HepG2 (cell line): ENCODE results near the gene UNC5A. TPM values are rescaled to one million over a fixed set of nuclear protein-coding genes. Genes with fewer than 3 reads are reported as not detected.

Experiments
- ATF1 ChIP-seq: IDR thresholded peaks from 2 replicates; pipeline ENCODE4 v1.6.1; 2016; ENCODE audit warnings: mild to moderate bottlenecking, control low read depth
- DPF2 ChIP-seq: sonication (generic); formaldehyde crosslinking; IDR thresholded peaks from 2 replicates; pipeline ENCODE4 v1.4.0; 2020; ENCODE audit warnings: mild to moderate bottlenecking, low read depth, missing genetic modification reagents, borderline replicate concordance
- E2F2 ChIP-seq: sonication (generic); formaldehyde crosslinking; IDR thresholded peaks from 2 replicates; pipeline ENCODE4 v1.4.0; 2020; ENCODE audit warnings: missing genetic modification reagents, borderline replicate concordance
- KLF6 ChIP-seq: IDR thresholded peaks from 2 replicates; pipeline ENCODE4 v1.8.0; 2016; ENCODE audit warnings: missing biosample characterization, missing genetic modification reagents
- NCOA2 ChIP-seq: sonication (generic); formaldehyde crosslinking; IDR thresholded peaks from 2 replicates; pipeline ENCODE4 v1.8.0; 2022; ENCODE audit warnings: inconsistent platforms
- PITX1 ChIP-seq: sonication (generic); formaldehyde crosslinking; IDR thresholded peaks from 2 replicates; pipeline ENCODE4 v1.5.1; 2020; ENCODE audit warnings: mild to moderate bottlenecking, missing genetic modification reagents
- RARG ChIP-seq: sonication (generic); formaldehyde crosslinking; IDR thresholded peaks from 2 replicates; pipeline ENCODE4 v1.4.0; 2020; ENCODE audit warnings: low read depth, mild to moderate bottlenecking, missing genetic modification reagents
- SSRP1 ChIP-seq: IDR thresholded peaks from 2 replicates; pipeline ENCODE4 v1.6.1; 2016; ENCODE audit warnings: control low read depth
- SUZ12 ChIP-seq: fragments of 150-350 bp; IDR thresholded peaks from 2 replicates; pipeline ENCODE4 v1.6.1; 2014; ENCODE audit warnings: low read depth, low read length
- TEAD3 ChIP-seq: optimal IDR thresholded peaks from 2 replicates; pipeline ENCODE3; 2016; ENCODE audit warnings: borderline replicate concordance
- ZNF101 ChIP-seq: sonication (generic); formaldehyde crosslinking; IDR thresholded peaks from 2 replicates; pipeline ENCODE4 v1.4.0; 2020; ENCODE audit warnings: mild to moderate bottlenecking, low read depth, missing genetic modification reagents, borderline replicate concordance
- ZNF546 ChIP-seq: sonication (generic); formaldehyde crosslinking; conservative IDR thresholded peaks from 2 replicates; pipeline ENCODE4 v1.8.1; 2023; ENCODE audit warnings: mild to moderate bottlenecking, missing genetic modification reagents
- ZNF558 ChIP-seq: sonication (generic); formaldehyde crosslinking; IDR thresholded peaks from 2 replicates; pipeline ENCODE4 v1.9.0; 2022; ENCODE audit warnings: mild to moderate bottlenecking, missing genetic modification reagents, borderline replicate concordance
- ZNF607 ChIP-seq: sonication (generic); formaldehyde crosslinking; IDR thresholded peaks from 2 replicates; pipeline ENCODE4 v1.5.1; 2020; ENCODE audit warnings: missing genetic modification reagents, mild to moderate bottlenecking, borderline replicate concordance
- ZNF772 ChIP-seq: sonication (generic); formaldehyde crosslinking; IDR thresholded peaks from 2 replicates; pipeline ENCODE4 v1.5.0; 2020; ENCODE audit warnings: mild to moderate bottlenecking, missing genetic modification reagents
- ZNF816 ChIP-seq: sonication (generic); formaldehyde crosslinking; IDR thresholded peaks from 2 replicates; pipeline ENCODE4 v1.8.0; 2022; ENCODE audit warnings: missing genetic modification reagents, mild to moderate bottlenecking, borderline replicate concordance
- polyA plus RNA-seq, 8 experiments: library from polyadenylated mRNA; depleted of rRNA in 3 of 8; stranded (reverse) in 7 of 8; unstranded in 1 of 8; fragments of >200 nt; fragmentation: Illumina TruSeq in 4 of 8; extraction: Trizol in 4 of 8; gene quantifications; 2 replicates each; pipeline versions ENCODE4 v1.2.1 to v1.2.3, GENCODE V29; 2011 to 2016; ENCODE audit warnings: low read depth in 4 of 8, missing spikeins in 1 of 8, mixed read lengths in 1 of 8; ENCODE audit not compliant: insufficient read depth in 1 of 8
- total RNA-seq, 5 experiments: library from RNA; depleted of rRNA; stranded (reverse); fragments of >200 nt; fragmentation: Illumina TruSeq; extraction: Trizol; gene quantifications; 2 replicates each; pipeline ENCODE4 v1.2.3, GENCODE V29; 2016; ENCODE audit warnings: low read depth in 1 of 5
- TF ChIP-seq, protein P1 (sequence below): sonication (generic); formaldehyde crosslinking; IDR thresholded peaks from 2 replicates; pipeline ENCODE4 v1.8.0; 2022; ENCODE audit warnings: mild to moderate bottlenecking, missing genetic modification reagents
- TF ChIP-seq, protein P2 (sequence below): sonication (generic); formaldehyde crosslinking; IDR thresholded peaks from 2 replicates; pipeline ENCODE4 v1.5.0; 2020; ENCODE audit warnings: mild to moderate bottlenecking, missing genetic modification reagents, borderline replicate concordance
- TF ChIP-seq, protein P3 (sequence below): sonication (generic); formaldehyde crosslinking; IDR thresholded peaks from 2 replicates; pipeline ENCODE4 v1.5.1; 2020; ENCODE audit warnings: missing genetic modification reagents, mild to moderate bottlenecking, borderline replicate concordance
- TF ChIP-seq, protein P4 (sequence below): sonication (generic); formaldehyde crosslinking; IDR thresholded peaks from 2 replicates; pipeline ENCODE4 v1.5.1; 2020; ENCODE audit warnings: missing genetic modification reagents, mild to moderate bottlenecking, borderline replicate concordance

The UNC5A gene
- total and polyA plus RNA-seq, 2 of the 13 experiments (the other 11 are each of a cell fraction or from before 2014, with no cell fraction given), result not detected

- TF ChIP-seq, protein P1, sequence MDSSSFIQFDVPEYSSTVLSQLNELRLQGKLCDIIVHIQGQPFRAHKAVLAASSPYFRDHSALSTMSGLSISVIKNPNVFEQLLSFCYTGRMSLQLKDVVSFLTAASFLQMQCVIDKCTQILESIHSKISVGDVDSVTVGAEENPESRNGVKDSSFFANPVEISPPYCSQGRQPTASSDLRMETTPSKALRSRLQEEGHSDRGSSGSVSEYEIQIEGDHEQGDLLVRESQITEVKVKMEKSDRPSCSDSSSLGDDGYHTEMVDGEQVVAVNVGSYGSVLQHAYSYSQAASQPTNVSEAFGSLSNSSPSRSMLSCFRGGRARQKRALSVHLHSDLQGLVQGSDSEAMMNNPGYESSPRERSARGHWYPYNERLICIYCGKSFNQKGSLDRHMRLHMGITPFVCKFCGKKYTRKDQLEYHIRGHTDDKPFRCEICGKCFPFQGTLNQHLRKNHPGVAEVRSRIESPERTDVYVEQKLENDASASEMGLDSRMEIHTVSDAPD (CRISPR knock-in tag), result peak; percentile 98
- TF ChIP-seq SSRP1 (CRISPR knock-in tag), result peak; percentile 92; the same call in 1 of the 2 replicates
- TF ChIP-seq ZNF607 (CRISPR knock-in tag), result peak; percentile 100
- TF ChIP-seq KLF6 (CRISPR knock-in tag), result peak; percentile 100
- TF ChIP-seq ZNF816 (CRISPR knock-in tag), result peak; percentile 100
- TF ChIP-seq, protein P2, sequence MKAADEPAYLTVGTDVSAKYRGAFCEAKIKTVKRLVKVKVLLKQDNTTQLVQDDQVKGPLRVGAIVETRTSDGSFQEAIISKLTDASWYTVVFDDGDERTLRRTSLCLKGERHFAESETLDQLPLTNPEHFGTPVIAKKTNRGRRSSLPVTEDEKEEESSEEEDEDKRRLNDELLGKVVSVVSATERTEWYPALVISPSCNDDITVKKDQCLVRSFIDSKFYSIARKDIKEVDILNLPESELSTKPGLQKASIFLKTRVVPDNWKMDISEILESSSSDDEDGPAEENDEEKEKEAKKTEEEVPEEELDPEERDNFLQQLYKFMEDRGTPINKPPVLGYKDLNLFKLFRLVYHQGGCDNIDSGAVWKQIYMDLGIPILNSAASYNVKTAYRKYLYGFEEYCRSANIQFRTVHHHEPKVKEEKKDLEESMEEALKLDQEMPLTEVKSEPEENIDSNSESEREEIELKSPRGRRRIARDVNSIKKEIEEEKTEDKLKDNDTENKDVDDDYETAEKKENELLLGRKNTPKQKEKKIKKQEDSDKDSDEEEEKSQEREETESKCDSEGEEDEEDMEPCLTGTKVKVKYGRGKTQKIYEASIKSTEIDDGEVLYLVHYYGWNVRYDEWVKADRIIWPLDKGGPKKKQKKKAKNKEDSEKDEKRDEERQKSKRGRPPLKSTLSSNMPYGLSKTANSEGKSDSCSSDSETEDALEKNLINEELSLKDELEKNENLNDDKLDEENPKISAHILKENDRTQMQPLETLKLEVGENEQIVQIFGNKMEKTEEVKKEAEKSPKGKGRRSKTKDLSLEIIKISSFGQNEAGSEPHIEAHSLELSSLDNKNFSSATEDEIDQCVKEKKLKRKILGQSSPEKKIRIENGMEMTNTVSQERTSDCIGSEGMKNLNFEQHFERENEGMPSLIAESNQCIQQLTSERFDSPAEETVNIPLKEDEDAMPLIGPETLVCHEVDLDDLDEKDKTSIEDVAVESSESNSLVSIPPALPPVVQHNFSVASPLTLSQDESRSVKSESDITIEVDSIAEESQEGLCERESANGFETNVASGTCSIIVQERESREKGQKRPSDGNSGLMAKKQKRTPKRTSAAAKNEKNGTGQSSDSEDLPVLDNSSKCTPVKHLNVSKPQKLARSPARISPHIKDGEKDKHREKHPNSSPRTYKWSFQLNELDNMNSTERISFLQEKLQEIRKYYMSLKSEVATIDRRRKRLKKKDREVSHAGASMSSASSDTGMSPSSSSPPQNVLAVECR, result peak; percentile 99
- TF ChIP-seq, protein P3, sequence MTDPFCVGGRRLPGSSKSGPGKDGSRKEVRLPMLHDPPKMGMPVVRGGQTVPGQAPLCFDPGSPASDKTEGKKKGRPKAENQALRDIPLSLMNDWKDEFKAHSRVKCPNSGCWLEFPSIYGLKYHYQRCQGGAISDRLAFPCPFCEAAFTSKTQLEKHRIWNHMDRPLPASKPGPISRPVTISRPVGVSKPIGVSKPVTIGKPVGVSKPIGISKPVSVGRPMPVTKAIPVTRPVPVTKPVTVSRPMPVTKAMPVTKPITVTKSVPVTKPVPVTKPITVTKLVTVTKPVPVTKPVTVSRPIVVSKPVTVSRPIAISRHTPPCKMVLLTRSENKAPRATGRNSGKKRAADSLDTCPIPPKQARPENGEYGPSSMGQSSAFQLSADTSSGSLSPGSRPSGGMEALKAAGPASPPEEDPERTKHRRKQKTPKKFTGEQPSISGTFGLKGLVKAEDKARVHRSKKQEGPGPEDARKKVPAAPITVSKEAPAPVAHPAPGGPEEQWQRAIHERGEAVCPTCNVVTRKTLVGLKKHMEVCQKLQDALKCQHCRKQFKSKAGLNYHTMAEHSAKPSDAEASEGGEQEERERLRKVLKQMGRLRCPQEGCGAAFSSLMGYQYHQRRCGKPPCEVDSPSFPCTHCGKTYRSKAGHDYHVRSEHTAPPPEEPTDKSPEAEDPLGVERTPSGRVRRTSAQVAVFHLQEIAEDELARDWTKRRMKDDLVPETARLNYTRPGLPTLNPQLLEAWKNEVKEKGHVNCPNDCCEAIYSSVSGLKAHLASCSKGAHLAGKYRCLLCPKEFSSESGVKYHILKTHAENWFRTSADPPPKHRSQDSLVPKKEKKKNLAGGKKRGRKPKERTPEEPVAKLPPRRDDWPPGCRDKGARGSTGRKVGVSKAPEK (CRISPR knock-in tag), result peak; percentile 93; the same call in 1 of the 2 replicates
- TF ChIP-seq RARG, result peak; percentile 100
- 0 out of 2 replicates have a peak, but pooled peaks have one; percentile 39 for TF ChIP-seq DPF2 (CRISPR knock-in tag)
- TF ChIP-seq ZNF558 (CRISPR knock-in tag), result peak; percentile 100
- peak; percentile 52; the same call in 1 of the 2 replicates for TF ChIP-seq ATF1 (CRISPR knock-in tag)
- TF ChIP-seq SUZ12, result no peak
- TF ChIP-seq ZNF546, result peak; percentile 100
- peak; percentile 99 for TF ChIP-seq PITX1 (CRISPR knock-in tag)
- TF ChIP-seq NCOA2, result peak; percentile 97
- peak; percentile 100; the same call in 1 of the 2 replicates for TF ChIP-seq E2F2 (CRISPR knock-in tag)
- TF ChIP-seq TEAD3, result peak; percentile 97
- TF ChIP-seq ZNF101, result peak; percentile 99
- TF ChIP-seq, protein P4, sequence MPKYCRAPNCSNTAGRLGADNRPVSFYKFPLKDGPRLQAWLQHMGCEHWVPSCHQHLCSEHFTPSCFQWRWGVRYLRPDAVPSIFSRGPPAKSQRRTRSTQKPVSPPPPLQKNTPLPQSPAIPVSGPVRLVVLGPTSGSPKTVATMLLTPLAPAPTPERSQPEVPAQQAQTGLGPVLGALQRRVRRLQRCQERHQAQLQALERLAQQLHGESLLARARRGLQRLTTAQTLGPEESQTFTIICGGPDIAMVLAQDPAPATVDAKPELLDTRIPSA (CRISPR knock-in tag), result peak; percentile 100
- peak; percentile 100 for TF ChIP-seq ZNF772 (CRISPR knock-in tag)
Measured at GRCh38 chr5:176837707-176838115, 27.4 kb downstream of the UNC5A start (continued).
